ENCODE measurements around the gene RANBP9. TPM values are rescaled to one million over a fixed set of nuclear protein-coding genes. Genes with fewer than 3 reads are reported as not detected.

Gene RANBP9
- total RNA-seq (ENCODE audit: low replicate concordance), result 35.2 and 44.8 TPM in 2 replicates

- no peaks in the 10 kb centered on the region for H3K36me3 ChIP-seq
- peaks cover 26% of the 10 kb centered on the region for H3F3A ChIP-seq (ENCODE audit: low read depth)
- H3K27me3 ChIP-seq, result no peaks in the 10 kb centered on the region
- H3K36me3 Mint-ChIP-seq, result peaks cover 7% of the 10 kb centered on the region
- peak within 1 kb of the TSS; percentile 98 for H3K27ac ChIP-seq
- peak within 1 kb of the TSS; percentile 98 for H3K4me3 ChIP-seq
- H3K4me1 Mint-ChIP-seq, result peaks cover 30% of the 10 kb centered on the region
- peaks cover 30% of the 10 kb centered on the region for H4K20me1 ChIP-seq (ENCODE audit: low read depth)
- peaks cover 30% of the 10 kb centered on the region for H3K4me1 ChIP-seq
- H3K27me3 Mint-ChIP-seq (ENCODE audit: insufficient read depth, low read depth), result peaks cover 6% of the 10 kb centered on the region
- peak; percentile 94 for DNase-seq (ENCODE audit: low spot score)
- peaks cover 7% of the 10 kb centered on the region for H3K9me3 Mint-ChIP-seq
- TF ChIP-seq CTCF (IDR thresholded peaks at IDR 0.05) (no peak), EZH2 (IDR thresholded peaks at IDR 0.05) (no peak), EZH2phosphoT487 (IDR thresholded peaks at IDR 0.05) (no peak)
- peak within 1 kb of the TSS; percentile 100 for H3K4me3 Mint-ChIP-seq
- peak within 1 kb of the TSS; percentile 99 for H3K4me2 ChIP-seq
- peak within 1 kb of the TSS; percentile 80 for H2AFZ ChIP-seq (replicated peaks)
- peaks cover 40% of the 10 kb centered on the region for H3K79me2 ChIP-seq (ENCODE audit: low read depth)
- H3K27ac Mint-ChIP-seq, result peak within 1 kb of the TSS; percentile 98
- H3K9me3 ChIP-seq (ENCODE audit: low read depth), result no peaks in the 10 kb centered on the region
- peak within 1 kb of the TSS; percentile 73 for H3K9ac ChIP-seq
Measured at GRCh38 chr6:13711733-13712598, at the start of gene RANBP9. TSS of gene RANBP9 (minus strand) at chr6:13711835. CDS start at chr6:13711505, 330 bp downstream.

- Histone ChIP-seq H3K9me3 (ENCODE audit: low read depth) (no peaks in the 10 kb centered on the region), H2AFZ (replicated peaks) (no peak overlapping the region), H3F3A (ENCODE audit: low read depth) (no peaks in the 10 kb centered on the region), H3K27me3 (no peaks in the 10 kb centered on the region), H3K4me1 (no peaks in the 10 kb centered on the region), H4K20me1 (ENCODE audit: low read depth) (no peaks in the 10 kb centered on the region), H3K4me3 (no peak overlapping the region), H3K27ac (no peak overlapping the region), H3K79me2 (ENCODE audit: low read depth) (no peaks in the 10 kb centered on the region), H3K36me3 (no peaks in the 10 kb centered on the region), H3K4me2 (no peak overlapping the region), H3K9ac (no peak overlapping the region)
- no peak overlapping the region for H3K27ac Mint-ChIP-seq
- H3K4me1 Mint-ChIP-seq, result peaks cover 18% of the 10 kb centered on the region
- peaks cover 4% of the 10 kb centered on the region for H3K9me3 Mint-ChIP-seq
- no peak for DNase-seq (ENCODE audit: low spot score)
- H3K4me3 Mint-ChIP-seq, result no peak overlapping the region
- TF ChIP-seq EZH2phosphoT487 (IDR thresholded peaks at IDR 0.05) (no peak), CTCF (IDR thresholded peaks at IDR 0.05) (no peak), EZH2 (IDR thresholded peaks at IDR 0.05) (no peak)
- peaks cover 3% of the 10 kb centered on the region for H3K27me3 Mint-ChIP-seq (ENCODE audit: insufficient read depth, low read depth)
- no peaks in the 10 kb centered on the region for H3K36me3 Mint-ChIP-seq
Measured at GRCh38 chr6:13760307-13761304, 49.0 kb upstream of the RANBP9 start.

GRCh38 chr6:13759025-13759424 is 47.4 kb upstream of the RANBP9 start:
- Mint-ChIP-seq H3K27ac (no peak overlapping the region), H3K9me3 (peaks cover 3% of the 10 kb centered on the region), H3K27me3 (ENCODE audit: insufficient read depth, low read depth) (peaks cover 3% of the 10 kb centered on the region), H3K4me1 (peaks cover 17% of the 10 kb centered on the region), H3K4me3 (no peak overlapping the region), H3K36me3 (no peaks in the 10 kb centered on the region)
- no peak for DNase-seq (ENCODE audit: low spot score)
- Histone ChIP-seq H3K4me3 (no peak overlapping the region), H3K9ac (no peak overlapping the region), H3F3A (ENCODE audit: low read depth) (no peaks in the 10 kb centered on the region), H3K27ac (no peak overlapping the region), H3K79me2 (ENCODE audit: low read depth) (no peaks in the 10 kb centered on the region), H2AFZ (replicated peaks) (no peak overlapping the region), H3K4me2 (no peak overlapping the region), H3K27me3 (no peaks in the 10 kb centered on the region), H3K36me3 (no peaks in the 10 kb centered on the region), H4K20me1 (ENCODE audit: low read depth) (no peaks in the 10 kb centered on the region), H3K9me3 (ENCODE audit: low read depth) (no peaks in the 10 kb centered on the region), H3K4me1 (no peaks in the 10 kb centered on the region)
- no peak for TF ChIP-seq EZH2phosphoT487 (IDR thresholded peaks at IDR 0.05)
- TF ChIP-seq EZH2 (IDR thresholded peaks at IDR 0.05), result no peak
- no peak for TF ChIP-seq CTCF (IDR thresholded peaks at IDR 0.05)

Data from neural progenitor cell (in vitro differentiated cells).